K562 (cell line): ENCODE data around the gene DALRD3. TPM values are rescaled to one million over a fixed set of nuclear protein-coding genes. Genes with fewer than 3 reads are reported as not detected.
A peak's percentile ranks its signal among the peaks of the same experiment; 100 is the strongest.

Experiments used
- AFF4 ChIP-seq: sonication (generic); formaldehyde crosslinking; IDR thresholded peaks from 2 replicates; pipeline ENCODE4 v1.8.0; 2023; ENCODE audit warnings: mild to moderate bottlenecking, missing genetic modification reagents
- CREB3L1 ChIP-seq: fragments of 450-650 bp; IDR thresholded peaks from 2 replicates; pipeline ENCODE4 v1.6.1; 2014; ENCODE audit warnings: low read depth, mild to moderate bottlenecking, moderate library complexity, borderline replicate concordance
- CSDE1 ChIP-seq, 2 experiments: fragments of 450-650 bp; IDR thresholded peaks; 2 replicates each; pipeline ENCODE4 v1.6.1; 2016; ENCODE audit warnings: mild to moderate bottlenecking in 1 of 2
- CTCFL ChIP-seq: IDR thresholded peaks from 2 replicates; pipeline ENCODE4 v1.6.1; 2011; ENCODE audit warnings: borderline replicate concordance, low read depth, mild to moderate bottlenecking, moderate library complexity, low read length; ENCODE audit not compliant: insufficient read depth, poor library complexity, severe bottlenecking
- HEY1 ChIP-seq: fragments of 250-450 bp; sonication (Bioruptor Pico); IDR thresholded peaks from 2 replicates; pipeline ENCODE4 v1.5.0; 2020; ENCODE audit warnings: mild to moderate bottlenecking, moderate library complexity, borderline replicate concordance
- KAT7 ChIP-seq: sonication (generic); formaldehyde crosslinking; IDR thresholded peaks from 2 replicates; pipeline ENCODE4 v1.8.0; 2022; ENCODE audit warnings: missing genetic modification reagents, mild to moderate bottlenecking, borderline replicate concordance
- KLF1 ChIP-seq: fragments of 450-650 bp; IDR thresholded peaks from 2 replicates; pipeline ENCODE4 v1.6.1; 2016; ENCODE audit warnings: missing genetic modification characterization, missing compliant biosample characterization
- MTA1 ChIP-seq: fragments of 450-650 bp; IDR thresholded peaks from 2 replicates; pipeline ENCODE4 v1.6.1; 2017; ENCODE audit warnings: borderline replicate concordance
- MXD1 ChIP-seq: fragments of 250-450 bp; sonication (Bioruptor Pico); IDR thresholded peaks from 2 replicates; pipeline ENCODE4 v1.8.0; 2021; ENCODE audit warnings: borderline replicate concordance, mild to moderate bottlenecking, moderate library complexity; ENCODE audit not compliant: poor library complexity, severe bottlenecking
- NUFIP1 ChIP-seq: fragments of 450-650 bp; IDR thresholded peaks from 2 replicates; pipeline ENCODE4 v1.6.1; 2018; ENCODE audit not compliant: partially characterized antibody
- RBM25 ChIP-seq: fragments of 200-400 bp; formaldehyde crosslinking; IDR thresholded peaks from 2 replicates; pipeline ENCODE4 v1.6.1; 2018; ENCODE audit warnings: low read length, low read depth, moderate library complexity; ENCODE audit not compliant: severe bottlenecking
- SAFB2 ChIP-seq: fragments of 200-400 bp; formaldehyde crosslinking; IDR thresholded peaks from 2 replicates; pipeline ENCODE4 v1.6.1; 2018; ENCODE audit warnings: borderline replicate concordance, low read length, low read depth, moderate library complexity; ENCODE audit not compliant: severe bottlenecking
- SMAD1 ChIP-seq: fragments of 150-350 bp; IDR thresholded peaks from 2 replicates; pipeline ENCODE4 v1.6.1; 2014; ENCODE audit warnings: low read length, low read depth; ENCODE audit not compliant: partially characterized antibody
- TFAM ChIP-seq: fragments of 250-450 bp; sonication (Bioruptor Pico); conservative IDR thresholded peaks from 2 replicates; pipeline ENCODE4 v1.5.0; 2021; ENCODE audit warnings: mild to moderate bottlenecking, moderate library complexity
- THRAP3 ChIP-seq: fragments of 450-650 bp; IDR thresholded peaks from 2 replicates; pipeline ENCODE4 v1.6.1; 2016; ENCODE audit warnings: mild to moderate bottlenecking, inconsistent platforms, borderline replicate concordance
- WHSC1 ChIP-seq: IDR thresholded peaks from one replicate; pipeline ENCODE4 v1.6.1; 2012; ENCODE audit warnings: low read length, control low read depth, inconsistent platforms
- ZNF121 ChIP-seq: sonication (generic); formaldehyde crosslinking; conservative IDR thresholded peaks from 2 replicates; pipeline ENCODE4 v1.8.0; 2022; ENCODE audit warnings: missing genetic modification reagents
- ZNF77 ChIP-seq: fragments of 250-450 bp; sonication (Bioruptor Pico); IDR thresholded peaks from 2 replicates; pipeline ENCODE4 v1.5.0; 2020
- polyA plus RNA-seq, 8 experiments: library from polyadenylated mRNA; depleted of rRNA in 4 of 8; stranded (reverse) in 5 of 8; unstranded in 3 of 8; fragments of >200 nt; fragmentation: Nextera tagmentation in 2 of 8; fragmentation: Illumina TruSeq in 1 of 8; extraction: Ambion mirVana in 2 of 8; extraction: Trizol in 1 of 8; gene quantifications; 2 replicates each; pipeline versions ENCODE4 v1.2.1 to v1.2.3, GENCODE V29; 2011 to 2014; ENCODE audit warnings: inconsistent platforms in 1 of 8, missing spikeins in 1 of 8
- total RNA-seq, 7 experiments: library from RNA; depleted of rRNA in 6 of 7; stranded (reverse); fragments of >200 nt in 6 of 7; fragmentation: Illumina TruSeq in 2 of 7; extraction: Trizol in 2 of 7; gene quantifications; 2 replicates each; pipeline versions ENCODE4 v1.2.1 to v1.2.3, GENCODE V29; 2011 to 2021; ENCODE audit warnings: low replicate concordance in 1 of 7

Gene DALRD3
- total and polyA plus RNA-seq, 9 of the 15 experiments (the other 6 are each of a cell fraction or from before 2014, with no cell fraction given) = 6.6 to 31.3 (median 14.4) TPM

GRCh38 chr3:49007068-49007770 is 11.2 kb downstream of the DALRD3 start, which contains the start of gene WDR6 (continued):
- TF ChIP-seq CREB3L1 (peak; percentile 89), NUFIP1 (no peak), SAFB2 (no peak), CTCFL (peak; percentile 34), CSDE1 (IDR thresholded peaks at IDR 0.05) (no peak), RBM25 (peak; percentile 97), WHSC1 (no peak), THRAP3 (no peak), MTA1 (0 out of 2 replicates have a peak, but pooled peaks have one; percentile 34), SMAD1 (no peak), HEY1 (CRISPR knock-in tag) (no peak), AFF4 (peak; percentile 82; the same call in 1 of the 2 replicates), ZNF77 (no peak), MXD1 (CRISPR knock-in tag) (no peak), ZNF121 (no peak), KAT7 (0 out of 2 replicates have a peak, but pooled peaks have one; percentile 83), KLF1 (peak; percentile 56; the same call in 1 of the 2 replicates), TFAM (no peak)
